WERI-Rb-1 (cell line): ENCODE results near the gene NPEPL1.

Source experiments
- DNase-seq: peaks from one replicate; pipeline ENCODE4 v3.0.0-alpha.2; 2020
- H3K27ac ChIP-seq: fragments of 250-450 bp; sonication (Bioruptor Pico); 2 replicates; pipeline ENCODE4 v1.5.1; 2020; ENCODE audit warnings: mild to moderate bottlenecking, moderate library complexity
- H3K27me3 ChIP-seq: fragments of 250-450 bp; sonication (Bioruptor Pico); 2 replicates; pipeline ENCODE4 v1.5.1; 2021; ENCODE audit warnings: mild to moderate bottlenecking, low read depth, moderate library complexity; ENCODE audit not compliant: insufficient read depth, severe bottlenecking
- H3K36me3 ChIP-seq: fragments of 250-450 bp; sonication (Bioruptor Pico); 2 replicates; pipeline ENCODE4 v1.5.1; 2020; ENCODE audit warnings: mild to moderate bottlenecking, moderate library complexity
- H3K4me3 ChIP-seq: 2 replicates; pipeline ENCODE4 v1.5.1; 2011; ENCODE audit warnings: low read depth, mild to moderate bottlenecking, control low read depth, low read length
- H3K9me3 ChIP-seq: fragments of 250-450 bp; sonication (Bioruptor Pico); 2 replicates; pipeline ENCODE4 v1.5.1; 2021; ENCODE audit warnings: mild to moderate bottlenecking, moderate library complexity; ENCODE audit not compliant: severe bottlenecking
- TF ChIP-seq, protein P1 (sequence below): IDR thresholded peaks from 2 replicates; pipeline ENCODE4 v1.5.1; 2011; ENCODE audit warnings: low read depth, mild to moderate bottlenecking, control low read depth, inconsistent platforms, low read length

Gene NPEPL1

DNA sequence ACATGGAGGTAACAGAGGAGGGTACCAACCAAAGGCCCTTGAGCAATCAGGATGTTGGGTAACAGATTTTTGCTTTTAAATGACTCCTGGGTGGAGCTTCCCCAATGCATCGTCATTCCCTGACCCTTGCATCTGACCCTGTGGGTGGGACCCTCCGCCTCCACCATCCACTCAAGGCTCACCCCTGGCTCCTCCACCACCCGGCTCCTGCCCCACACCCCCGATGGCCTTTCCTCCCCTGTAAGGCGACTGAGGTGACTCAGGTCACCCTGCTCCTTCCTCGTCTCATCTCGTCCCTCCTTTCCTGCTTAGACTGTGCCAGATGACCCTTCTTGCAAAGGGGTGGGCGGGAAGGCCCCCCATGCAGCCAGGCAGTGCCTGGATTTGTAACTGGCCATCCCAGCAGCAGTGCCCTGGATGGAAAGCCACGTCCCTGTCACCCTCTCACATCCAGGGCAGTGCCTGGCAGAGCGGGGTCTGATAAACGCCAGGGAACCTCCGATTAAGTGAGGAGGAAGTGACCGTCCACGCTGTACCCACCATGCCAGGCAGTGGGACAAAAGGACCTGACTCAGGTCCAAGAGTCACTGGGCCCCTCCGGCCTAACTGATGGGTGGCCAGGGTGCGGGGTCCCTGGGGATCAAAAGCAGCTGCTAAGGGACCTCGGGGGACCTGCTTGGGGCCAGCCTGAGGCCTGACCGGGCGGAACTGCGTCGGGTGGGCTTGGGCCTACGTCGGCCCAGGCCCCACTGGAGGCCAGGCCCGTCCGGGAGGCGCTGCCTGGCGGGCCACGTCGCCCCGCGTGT, 624 bp upstream of the NPEPL1 start:
- Histone ChIP-seq H3K27ac (peak overlapping the region; percentile 62), H3K9me3 (no peaks in the 10 kb centered on the region), H3K4me3 (no peak overlapping the region), H3K27me3 (no peaks in the 10 kb centered on the region), H3K36me3 (peaks cover 5% of the 10 kb centered on the region)
- TF ChIP-seq, protein P1, sequence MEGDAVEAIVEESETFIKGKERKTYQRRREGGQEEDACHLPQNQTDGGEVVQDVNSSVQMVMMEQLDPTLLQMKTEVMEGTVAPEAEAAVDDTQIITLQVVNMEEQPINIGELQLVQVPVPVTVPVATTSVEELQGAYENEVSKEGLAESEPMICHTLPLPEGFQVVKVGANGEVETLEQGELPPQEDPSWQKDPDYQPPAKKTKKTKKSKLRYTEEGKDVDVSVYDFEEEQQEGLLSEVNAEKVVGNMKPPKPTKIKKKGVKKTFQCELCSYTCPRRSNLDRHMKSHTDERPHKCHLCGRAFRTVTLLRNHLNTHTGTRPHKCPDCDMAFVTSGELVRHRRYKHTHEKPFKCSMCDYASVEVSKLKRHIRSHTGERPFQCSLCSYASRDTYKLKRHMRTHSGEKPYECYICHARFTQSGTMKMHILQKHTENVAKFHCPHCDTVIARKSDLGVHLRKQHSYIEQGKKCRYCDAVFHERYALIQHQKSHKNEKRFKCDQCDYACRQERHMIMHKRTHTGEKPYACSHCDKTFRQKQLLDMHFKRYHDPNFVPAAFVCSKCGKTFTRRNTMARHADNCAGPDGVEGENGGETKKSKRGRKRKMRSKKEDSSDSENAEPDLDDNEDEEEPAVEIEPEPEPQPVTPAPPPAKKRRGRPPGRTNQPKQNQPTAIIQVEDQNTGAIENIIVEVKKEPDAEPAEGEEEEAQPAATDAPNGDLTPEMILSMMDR: no peak
- DNase-seq: no peak

DNA sequence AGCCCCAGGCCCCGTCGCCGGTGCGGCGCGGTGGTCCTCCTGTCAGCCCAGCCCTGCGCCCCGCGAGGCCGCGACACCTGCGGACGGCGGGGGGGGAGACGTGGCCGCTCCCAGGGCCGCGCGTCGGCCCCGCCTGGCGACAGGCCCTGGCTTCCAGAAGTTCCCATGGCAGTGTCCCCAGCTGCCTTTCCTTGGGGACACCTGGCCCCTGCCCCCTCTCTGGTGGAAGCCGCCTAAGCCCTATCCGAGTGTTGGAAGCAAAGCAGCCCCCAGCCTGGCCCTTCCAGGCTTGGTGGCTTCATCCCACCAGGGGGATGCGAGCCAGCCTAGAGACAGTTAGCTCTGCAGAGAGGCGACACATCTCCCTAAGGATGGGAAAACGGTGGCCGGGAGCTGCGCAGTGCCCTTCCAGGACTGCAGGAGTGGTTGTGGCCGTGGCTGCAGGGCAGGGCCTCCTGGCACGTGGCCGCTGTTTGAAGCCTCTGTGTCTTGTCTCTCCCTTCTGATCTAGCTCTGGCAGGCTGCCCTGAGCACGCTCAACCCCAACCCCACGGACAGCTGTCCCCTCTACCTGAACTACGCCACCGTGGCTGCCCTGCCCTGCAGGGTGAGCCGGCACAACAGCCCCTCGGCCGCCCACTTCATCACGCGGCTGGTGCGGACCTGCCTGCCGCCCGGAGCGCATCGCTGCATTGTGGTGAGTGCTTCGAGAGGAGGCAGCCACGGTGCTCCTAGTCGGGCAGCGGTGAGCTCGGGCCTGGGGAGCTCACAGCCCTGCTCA, 816 bp downstream of the NPEPL1 start:
- H3K27ac ChIP-seq: peak overlapping the region; percentile 54; the same call in 1 of the 2 replicates
- H3K36me3 ChIP-seq: peaks cover 7% of the 10 kb centered on the region
- H3K4me3 ChIP-seq: peak overlapping the region; percentile 11
- TF ChIP-seq, protein P1: no peak
- H3K9me3 ChIP-seq: no peaks in the 10 kb centered on the region
- H3K27me3 ChIP-seq: no peaks in the 10 kb centered on the region
- DNase-seq: peak; percentile 48

DNA sequence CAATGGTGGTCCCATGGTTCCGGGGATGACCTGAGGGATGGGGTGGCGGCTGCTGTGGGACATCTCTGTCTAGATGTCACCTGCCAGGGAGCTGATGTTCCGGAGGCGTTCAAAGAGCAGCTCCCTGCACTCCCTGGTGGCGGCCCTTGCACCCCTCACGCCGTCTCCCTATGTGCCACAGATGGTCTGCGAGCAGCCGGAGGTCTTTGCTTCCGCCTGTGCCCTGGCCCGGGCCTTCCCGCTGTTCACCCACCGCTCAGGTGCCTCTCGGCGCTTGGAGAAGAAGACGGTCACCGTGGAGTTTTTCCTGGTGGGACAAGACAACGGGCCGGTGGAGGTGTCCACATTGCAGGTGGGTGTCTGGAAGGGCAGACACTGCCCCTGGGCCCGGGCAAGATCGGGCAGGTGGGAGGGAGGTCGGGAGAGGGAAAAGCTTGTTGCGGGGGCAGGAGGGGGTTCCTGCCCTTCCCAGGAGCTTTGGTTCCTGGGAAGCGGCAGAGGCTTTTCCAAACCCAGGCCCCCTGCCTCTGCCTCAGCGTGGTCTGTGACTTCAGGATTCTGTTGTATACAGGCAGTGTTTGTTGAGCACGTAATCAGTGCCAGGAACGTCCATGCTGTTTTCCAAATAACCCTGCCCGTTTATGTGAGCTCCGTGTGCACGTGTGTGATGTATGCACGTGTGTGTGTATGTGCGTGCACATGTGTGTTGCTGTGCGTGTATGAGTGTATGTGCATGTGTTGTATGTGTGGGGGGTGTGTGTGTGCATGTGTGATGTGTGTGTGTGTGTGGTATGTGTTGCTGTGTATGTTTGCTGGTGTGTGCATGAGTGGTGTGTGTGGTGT, 1.9 kb downstream of the NPEPL1 start:
- TF ChIP-seq, protein P1: no peak
- H3K36me3 ChIP-seq: peaks cover 7% of the 10 kb centered on the region

DNA sequence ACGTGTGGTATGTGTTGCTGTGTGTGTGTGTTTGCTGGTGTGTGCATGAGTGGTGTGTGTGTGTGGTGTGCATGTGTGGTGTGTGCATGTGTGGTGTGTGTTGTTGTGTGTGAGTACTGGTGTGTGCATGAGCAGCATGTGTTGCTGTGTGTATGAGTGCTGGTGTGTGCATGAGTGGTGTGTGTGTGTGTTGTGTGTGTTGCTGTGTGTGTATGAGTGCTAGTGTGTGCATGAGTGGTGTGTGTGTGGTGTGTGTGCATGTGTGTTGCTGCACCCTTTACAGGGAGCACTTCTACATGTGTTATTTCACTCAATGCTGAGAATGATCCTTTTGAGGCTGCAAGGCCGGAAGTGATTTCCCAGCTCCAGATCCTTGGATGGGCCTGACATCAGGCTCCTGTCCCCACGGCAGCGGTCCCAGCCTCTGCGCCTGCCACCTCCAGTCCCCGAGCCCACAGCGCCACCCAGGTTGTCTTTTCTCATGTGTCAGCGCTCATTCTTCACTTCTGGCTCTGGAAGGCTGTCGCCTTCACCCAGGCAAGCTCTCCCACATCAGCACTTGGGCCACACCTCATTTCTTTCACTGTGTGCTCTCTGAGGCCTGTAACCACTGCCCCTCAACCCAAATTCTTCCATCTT, 2.6 kb downstream of the NPEPL1 start:
- H3K27ac ChIP-seq: no peak overlapping the region
- TF ChIP-seq, protein P1: 0 out of 2 replicates have a peak, but pooled peaks have one; percentile 6
- no peak for DNase-seq
- H3K27me3 ChIP-seq: no peaks in the 10 kb centered on the region
- H3K4me3 ChIP-seq: no peak overlapping the region
- peaks cover 9% of the 10 kb centered on the region for H3K36me3 ChIP-seq
- H3K9me3 ChIP-seq: no peaks in the 10 kb centered on the region

More for the DNA sequence above, 1.9 kb downstream of the NPEPL1 start:
- Histone ChIP-seq H3K4me3 (no peak overlapping the region), H3K9me3 (no peaks in the 10 kb centered on the region), H3K27ac (no peak overlapping the region), H3K27me3 (no peaks in the 10 kb centered on the region)
- no peak for DNase-seq

DNA sequence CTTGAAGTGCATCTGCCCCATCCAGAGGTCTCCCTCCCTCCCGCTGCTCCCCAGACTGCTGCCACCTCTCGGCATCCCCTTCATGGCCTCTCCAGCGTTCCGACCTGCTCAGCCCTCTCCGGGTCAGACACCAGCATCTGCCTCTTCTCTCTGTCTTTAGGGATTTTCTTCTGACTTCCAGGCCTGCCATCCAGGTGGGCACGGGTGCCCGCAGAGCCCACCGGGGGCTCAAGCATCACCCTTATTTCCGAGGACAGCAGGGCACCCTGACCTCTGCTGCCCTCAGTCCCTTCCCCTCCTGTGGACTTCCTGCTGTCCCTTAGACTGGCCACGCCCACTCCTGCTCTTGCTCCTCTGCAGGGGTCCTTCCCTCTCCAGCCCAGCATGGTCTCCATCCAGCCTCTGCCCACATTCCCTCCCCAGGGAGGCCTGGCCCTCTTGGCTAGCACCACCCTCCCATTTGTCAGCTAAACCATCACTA, 3.3 kb downstream of the NPEPL1 start:
- H3K27me3 ChIP-seq: no peaks in the 10 kb centered on the region
- no peak for DNase-seq
- TF ChIP-seq, protein P1: no peak
- peaks cover 12% of the 10 kb centered on the region for H3K36me3 ChIP-seq
- no peaks in the 10 kb centered on the region for H3K9me3 ChIP-seq
- H3K4me3 ChIP-seq: no peak overlapping the region
- no peak overlapping the region for H3K27ac ChIP-seq
